GM21529 (cell line): ENCODE measurements around the gene CYP26C1.
"Not testable (repeated sequence)": the region's sequence is repeated elsewhere in the genome, so short reads cannot be mapped to it uniquely, and the experiment has no call there.

Experiments used
- ATAC-seq: cut with Tn5 transposase; IDR thresholded peaks from one replicate; pipeline ENCODE4 v1.9.1; 2021; ENCODE audit not compliant: unreplicated experiment

Gene CYP26C1

DNA sequence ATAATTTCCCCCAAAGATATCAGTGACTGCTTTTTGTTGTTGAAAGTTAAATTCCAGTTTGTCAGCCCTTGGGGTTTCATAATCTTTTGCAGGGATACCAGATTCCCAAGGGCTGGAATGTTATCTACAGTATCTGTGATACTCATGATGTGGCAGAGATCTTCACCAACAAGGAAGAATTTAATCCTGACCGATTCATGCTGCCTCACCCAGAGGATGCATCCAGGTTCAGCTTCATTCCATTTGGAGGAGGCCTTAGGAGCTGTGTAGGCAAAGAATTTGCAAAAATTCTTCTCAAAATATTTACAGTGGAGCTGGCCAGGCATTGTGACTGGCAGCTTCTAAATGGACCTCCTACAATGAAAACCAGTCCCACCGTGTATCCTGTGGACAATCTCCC is 16.3 kb downstream of the CYP26C1 start:
- no peak for ATAC-seq

DNA sequence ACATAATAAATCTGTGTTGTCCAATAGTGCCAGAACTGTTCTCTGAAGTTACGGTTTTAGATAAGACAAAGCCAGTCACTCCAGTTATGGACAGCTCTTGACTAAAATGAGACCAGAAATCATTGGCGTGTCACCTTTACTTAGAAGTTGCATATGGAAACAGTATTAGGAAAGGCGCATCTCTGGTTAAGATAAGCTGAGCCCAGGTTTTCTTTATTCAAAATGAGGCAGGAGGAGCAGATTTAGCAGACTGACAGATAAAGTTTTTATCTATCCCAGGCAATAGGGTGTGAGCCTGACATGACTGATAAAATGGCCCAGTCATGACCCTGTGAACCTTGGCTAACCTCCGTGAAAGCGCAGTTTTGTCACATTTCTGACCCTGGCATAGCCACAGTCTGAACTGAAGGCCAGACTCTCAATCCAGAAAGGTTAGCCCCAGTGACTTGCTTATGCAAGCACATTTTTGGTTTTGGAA is 17.3 kb downstream of the CYP26C1 start:
- ATAC-seq = no peak

DNA sequence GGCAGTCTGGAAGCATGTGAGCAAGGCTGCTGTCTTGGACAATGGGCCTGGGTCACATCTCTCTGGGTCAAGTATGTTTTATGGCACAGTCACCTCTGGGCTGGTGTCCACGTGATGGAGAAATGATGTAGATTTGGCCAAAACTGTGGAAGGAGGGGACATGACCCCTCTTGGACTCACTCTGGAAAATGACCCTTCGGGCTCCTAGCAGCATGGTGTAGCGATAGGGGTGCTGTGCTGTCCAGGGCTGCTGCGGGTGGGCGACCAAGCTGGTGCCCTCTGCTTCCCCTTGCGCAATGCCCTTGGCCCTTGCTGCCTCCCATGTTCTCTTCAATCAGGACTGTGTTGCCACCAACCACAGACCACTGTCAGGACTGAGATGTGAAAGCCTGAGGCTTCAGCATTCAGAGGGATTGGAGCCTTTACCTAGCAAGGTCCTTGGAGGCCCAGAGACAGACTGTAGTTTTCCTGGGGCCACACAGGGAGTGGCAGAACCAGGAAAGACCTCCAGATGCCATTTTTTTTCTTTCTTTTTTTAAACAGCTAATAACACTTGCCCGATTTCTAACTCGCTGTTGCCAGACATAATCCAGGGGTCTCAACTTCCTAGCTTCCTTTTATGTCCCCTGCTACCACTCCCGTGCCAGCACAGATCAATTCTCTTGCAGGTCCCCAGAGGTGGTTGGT is 19.2 kb downstream of the CYP26C1 start:
- no peak for ATAC-seq

DNA sequence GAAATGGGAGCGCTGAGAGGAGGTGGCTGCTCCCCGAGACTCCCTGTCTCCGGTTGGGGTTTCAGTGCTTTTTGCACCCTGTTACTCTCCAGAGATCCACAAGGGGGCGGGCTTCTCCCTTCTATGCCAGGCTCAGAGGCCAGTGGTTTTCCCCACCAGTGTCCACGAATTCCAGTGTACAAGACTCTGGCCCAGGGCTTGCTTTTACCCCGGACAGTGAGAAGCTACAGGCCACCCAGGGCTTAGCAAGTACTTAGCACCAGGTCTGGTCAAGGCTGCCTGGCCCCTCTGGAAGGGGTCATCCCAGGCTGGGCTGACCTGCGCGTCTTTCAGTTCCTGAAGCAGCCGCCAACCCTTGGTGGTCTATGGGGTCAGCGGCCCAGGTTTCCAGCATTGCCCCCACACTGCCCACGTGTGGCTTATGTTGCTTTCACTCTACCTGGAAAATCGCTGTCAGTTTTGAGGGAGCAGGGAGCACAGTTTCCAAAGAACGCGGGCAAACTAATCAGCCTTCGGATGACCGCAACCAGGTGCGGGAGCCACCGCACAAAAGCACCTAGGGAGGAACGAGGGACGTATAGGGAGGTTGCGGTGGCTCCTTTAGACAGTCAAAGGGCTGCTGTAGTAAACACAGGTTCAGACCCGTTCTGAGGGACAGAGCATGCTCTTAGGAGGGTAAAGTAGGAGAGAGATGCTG is 19.9 kb downstream of the CYP26C1 start:
- ATAC-seq = no peak

DNA sequence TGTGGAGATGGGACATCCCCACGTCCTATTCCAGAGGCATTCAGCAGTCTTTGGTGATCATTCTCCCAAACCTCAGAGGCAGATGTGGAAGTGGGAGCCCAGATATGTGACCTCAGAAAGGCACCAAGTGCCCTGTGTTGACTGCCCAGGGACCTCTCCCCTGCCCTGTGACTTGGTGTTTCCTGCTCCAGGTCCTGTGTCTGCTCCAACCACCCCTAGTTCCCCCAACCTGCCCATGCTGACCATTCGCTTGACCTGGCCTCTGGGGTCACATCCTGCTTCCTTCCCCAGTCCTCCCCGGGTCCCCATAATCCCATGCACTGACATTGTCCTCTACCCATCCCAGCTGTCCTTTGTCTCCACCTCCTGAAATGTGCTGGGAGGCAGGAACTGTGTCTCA is 20.7 kb downstream of the CYP26C1 start:
- no peak for ATAC-seq

DNA sequence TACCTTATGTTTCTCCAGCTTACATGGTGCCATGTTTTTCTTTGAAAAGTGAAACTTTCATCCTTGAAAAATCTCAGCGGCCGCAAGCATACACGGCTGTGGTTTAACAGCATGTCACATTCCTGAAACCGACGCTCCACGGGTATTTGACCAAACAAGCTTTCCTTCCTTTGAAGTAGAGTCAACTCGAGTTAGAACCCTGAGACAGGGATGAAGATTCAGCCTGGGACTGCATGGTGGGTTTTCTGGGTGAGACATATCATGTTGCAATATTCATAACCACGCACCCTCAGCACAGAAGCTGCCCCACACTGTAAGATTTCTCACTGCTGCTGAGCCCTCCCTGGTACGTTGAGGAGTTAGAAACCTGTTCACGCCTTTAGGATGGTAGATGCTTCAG is 21.2 kb downstream of the CYP26C1 start:
- no peak for ATAC-seq

DNA sequence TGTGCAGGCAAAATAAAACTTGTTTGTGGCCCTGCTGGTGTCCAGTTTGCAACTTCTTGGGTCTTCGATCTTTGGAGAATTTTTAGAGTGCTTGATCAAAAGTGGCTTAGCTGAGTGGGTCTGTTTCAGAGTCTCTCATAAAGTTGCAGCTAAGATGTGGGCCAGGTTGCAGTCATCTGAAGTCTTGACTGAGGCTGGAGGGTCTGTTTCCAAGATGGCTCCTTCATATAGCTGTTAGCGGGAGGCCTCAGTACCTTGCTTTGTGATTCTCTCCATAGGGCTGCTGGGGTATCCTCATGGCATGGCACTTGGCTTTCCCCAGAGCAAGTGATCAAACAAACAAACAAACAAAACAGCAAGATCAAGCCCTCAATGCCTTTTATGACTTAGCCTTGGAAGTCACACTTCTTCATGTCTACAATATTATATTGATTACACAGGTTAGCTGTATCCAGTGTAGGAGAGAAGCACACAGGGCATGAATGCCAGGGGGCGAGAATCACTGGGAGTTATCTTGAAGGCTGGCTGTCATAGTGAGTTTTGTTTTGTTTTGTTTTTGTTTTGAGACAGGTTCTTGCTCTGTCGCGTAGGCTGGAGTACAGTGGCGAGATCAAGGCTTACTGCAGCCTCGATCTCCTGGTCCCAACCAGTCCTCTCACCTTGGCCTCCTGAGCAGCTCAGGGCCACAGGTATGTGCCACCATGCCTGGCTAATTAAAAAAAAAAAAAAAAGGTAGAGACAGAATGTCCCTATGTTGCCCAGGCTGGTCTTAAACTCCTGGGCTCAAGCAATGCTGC is 23.3 kb downstream of the CYP26C1 start:
- no peak for ATAC-seq

DNA sequence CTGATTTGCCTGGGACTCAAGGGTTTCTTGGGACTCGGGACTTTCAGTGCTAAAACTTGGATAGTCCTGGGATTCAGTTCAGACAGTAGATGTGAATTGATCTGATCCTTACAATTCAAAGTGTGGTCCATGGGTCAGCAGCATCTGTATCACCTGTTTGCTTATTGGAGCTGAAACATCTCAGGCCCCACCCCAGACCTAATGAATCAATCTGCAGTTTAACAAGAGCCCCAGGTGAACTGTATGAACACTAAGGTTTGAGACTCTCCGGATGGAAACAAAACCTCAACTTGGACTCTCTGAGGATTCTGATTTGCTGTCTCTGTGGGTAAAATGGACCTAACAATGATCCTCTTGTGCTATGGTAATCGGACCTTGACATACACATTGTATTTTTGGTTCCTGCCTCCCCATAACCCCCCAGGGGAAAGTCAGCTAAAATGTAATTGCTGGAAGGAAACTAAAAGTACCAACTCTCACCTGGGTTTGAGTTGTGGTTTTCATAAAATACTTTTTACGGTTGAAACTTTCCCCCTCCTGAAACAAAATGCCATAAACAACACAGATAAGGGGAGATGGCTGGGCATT is 24.8 kb downstream of the CYP26C1 start:
- no peak for ATAC-seq

DNA sequence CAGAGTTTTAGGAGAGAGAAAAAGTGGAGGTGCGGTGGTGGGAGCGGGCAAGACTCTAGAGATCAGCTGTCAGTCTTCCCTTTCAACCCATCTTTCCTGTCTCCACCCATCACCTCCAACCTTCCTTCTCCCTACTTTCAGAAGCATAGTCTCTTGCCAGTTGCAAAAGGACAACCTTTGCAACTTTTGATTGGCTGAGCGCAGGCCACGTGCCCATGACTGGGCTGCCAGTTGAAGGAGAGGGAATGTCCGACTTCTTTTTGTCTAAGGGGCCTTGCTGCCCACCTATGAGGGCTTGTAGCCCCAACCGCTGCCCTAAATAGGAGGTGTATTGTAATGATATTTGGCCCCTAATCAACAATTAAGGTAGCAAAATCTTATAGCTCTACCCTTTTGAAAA is 25.7 kb downstream of the CYP26C1 start:
- no peak for ATAC-seq

DNA sequence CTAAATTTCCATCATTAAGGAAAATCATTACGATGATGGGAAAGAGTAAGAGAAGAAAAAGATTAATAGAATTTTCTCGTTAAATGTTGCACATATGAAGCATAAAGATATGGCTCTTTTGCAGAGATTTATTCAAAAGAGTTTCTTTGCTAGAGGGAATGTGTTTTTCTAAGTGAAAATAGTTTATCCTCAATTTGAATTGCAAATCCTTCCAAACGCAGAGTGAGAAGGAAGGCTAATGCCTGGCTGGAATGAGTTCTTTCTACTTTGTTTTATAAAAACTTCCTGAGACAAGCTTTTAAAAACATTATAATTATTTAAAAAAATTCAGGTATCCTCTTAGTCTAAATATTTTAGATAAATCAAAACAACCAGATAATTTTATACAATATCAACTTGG is 27.2 kb downstream of the CYP26C1 start:
- no peak for ATAC-seq

DNA sequence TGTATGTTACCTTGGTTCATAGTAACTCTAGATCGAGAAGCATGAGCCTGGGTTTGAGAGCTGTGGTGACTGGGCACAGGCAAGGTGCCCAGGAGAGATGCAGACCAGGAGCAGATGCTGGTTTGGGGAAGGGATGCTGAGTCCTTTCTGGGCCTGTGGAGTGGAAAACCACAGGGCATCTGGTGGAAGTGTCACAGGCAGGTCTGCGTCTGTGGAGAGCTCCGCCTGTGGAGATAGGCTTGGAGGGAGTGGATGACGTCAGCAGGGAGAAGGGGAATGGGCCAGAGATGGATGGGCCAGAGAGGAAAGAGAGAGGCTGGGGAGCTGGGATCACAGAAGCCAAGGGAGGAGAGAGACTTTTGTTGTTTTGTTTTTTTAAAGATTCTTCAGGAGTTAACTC is 27.9 kb downstream of the CYP26C1 start:
- ATAC-seq = no peak

DNA sequence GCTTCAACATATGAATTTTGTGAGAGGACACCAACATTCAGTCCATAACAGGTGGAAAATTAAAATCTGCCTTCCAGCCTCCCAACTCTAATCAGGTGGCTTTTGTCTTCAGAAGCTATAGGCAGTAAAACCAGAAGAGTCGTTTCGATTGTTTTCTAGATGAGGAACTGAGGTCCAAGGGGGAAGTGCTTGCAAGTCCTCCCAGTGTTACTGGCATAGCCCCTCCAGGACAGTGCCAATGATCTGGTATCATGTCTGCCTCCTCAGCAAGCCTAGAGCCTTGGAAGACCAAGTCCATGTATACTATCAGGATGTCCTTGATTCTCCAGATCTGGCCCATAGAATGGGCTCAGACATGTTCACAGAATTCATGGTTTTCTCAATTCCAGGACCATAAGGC is 30.0 kb downstream of the CYP26C1 start:
- no peak for ATAC-seq

DNA sequence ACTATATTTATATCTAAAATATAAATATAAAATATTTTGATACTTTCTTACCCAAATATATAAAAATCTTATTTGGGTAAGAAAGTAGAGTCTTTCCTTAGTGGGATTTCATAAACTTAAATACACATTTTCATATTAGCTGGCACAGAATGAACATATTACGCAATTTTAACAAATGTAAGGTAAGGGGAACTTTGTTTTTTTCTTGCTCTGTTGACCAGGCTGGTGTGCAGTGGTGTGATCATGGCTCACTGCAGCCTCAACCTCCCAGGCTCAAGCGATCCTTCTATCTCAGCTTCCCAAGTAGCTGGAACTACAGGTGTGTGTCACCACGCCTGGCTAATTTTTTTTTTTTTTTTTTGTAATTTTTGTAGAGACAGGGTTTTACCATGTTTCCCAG is 31.4 kb downstream of the CYP26C1 start:
- no peak for ATAC-seq

DNA sequence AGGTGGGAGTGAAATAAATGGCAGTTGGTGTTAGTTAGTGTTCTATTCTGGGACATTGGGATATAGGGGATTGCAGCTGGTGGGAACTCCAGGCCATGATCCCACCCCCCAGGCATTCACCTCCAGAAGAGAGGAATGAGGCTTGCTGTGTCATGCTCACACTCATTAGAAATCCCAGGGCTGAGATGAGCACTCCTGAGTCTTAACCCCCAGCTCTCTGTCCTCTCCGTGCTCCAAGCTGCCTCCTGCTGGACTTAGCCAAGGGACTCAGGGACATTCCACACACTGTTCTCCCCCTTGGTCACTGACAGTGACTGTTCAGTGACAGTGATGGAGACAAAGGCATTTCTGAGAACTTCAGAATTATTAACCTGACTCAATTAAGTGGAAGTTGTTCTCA is 34.6 kb downstream of the CYP26C1 start:
- ATAC-seq = no peak

DNA sequence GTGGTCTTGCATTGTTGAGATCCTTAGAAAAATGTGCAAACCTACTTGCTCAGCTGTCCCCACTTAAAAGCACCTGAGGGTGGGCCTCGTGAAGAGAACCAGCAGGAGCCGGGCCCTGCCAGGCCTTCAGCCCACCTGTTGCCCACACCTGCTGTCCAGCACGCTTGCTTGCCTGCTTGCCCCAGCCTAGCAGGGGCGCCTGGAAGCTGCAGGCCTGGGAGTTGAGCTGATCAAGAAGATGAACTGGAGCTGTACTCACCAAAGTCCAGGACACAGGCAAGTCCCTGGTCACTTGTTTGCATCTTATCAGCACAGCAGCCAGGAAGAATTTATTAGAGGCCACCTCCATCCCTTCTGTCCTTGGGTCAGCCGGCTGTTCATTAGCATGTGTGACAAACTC is 36.3 kb downstream of the CYP26C1 start:
- no peak for ATAC-seq

DNA sequence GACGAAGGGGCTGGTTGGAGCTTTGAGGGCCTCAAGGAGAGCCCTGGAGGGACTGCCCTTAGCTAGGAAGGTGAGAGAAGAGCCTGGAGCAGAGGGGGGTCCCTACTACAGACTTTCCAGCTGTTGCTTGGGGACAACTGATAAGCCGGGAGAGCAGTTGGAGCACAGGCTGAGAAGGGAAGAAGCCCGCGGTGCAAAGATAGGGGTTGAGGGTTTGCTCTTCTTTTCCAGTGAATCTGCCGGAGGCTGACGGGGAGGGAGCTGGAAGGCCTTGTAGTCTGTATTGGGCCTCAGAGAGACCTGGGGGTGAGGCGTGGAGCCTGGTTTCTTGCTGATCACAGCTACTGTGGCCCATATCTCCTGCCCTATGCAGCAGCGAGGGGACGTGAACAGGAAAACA is 36.8 kb downstream of the CYP26C1 start:
- ATAC-seq = no peak

DNA sequence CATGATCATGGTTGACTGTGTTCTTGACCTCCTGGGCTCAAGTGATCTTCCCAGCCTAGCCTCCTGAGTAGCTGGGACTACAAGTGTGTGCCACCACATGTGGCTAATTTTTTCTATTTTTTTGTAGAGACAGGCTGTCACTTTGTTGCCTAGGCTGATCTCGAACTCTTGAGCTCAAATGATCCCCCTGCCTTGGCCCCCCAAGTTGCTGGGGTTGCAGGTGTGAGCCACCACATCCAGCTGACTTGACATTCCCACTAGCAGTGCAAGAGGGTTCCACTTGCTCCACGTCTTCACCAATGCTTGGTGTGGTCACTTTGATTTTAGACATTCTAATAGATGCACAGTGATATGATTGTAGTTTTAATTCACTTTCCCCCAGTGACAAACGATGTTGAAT is 38.2 kb downstream of the CYP26C1 start:
- ATAC-seq = no peak

DNA sequence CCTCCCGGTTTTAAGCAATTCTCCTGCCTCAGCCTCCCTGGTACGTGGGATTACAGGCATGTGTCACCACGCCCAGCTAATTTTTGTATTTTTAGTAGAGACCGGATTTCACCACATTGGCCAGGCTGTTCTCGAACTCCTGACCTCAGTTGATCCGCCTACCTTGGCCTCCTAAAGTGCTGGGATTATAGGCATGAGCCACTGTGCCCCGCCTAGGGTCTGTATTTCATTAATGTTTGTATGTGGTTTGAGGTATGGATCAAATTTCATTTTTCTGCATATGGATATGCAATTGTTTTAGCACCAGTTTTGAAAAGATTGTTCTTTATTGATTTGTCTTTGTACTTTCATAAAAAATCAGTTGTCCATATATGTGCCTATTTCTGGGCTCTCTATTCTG is 39.1 kb downstream of the CYP26C1 start:
- no peak for ATAC-seq

DNA sequence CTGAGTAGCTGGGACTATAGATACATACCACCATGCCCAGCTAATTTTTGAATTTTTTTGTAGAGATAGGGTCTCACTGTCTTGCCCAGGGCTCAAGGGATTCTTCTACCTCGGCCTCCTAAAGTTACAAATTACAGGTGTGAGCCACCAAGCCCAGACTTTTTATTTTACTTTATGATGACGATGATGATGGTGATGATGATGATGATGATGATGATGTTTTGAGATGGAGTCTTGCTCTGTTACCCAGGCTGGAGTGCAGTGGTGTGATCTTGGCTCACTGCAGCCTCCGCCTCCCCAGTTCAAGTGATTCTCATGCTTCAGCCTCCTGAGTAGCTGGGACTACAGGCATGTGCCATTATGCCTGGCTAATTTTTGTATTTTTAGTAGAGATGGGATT is 40.5 kb downstream of the CYP26C1 start:
- not testable (repeated sequence) for ATAC-seq

DNA sequence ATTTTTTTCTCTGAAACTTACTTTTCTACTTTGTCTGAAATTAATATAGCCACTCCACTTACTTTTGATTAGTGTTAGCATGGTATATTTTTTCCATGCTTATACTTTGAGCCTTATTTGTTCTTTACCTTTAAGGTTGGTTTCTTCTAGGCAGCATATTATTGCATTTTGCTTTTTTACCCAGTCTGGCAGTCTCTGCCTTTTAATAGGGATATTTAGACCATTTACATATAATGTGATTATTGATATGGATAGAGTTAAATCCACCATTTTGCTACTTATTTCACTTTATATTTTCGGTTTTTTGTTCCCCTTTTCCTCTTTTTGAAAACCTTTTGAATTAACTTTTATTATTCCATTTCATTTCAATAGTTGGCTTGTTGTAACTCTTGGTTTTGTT is 43.4 kb downstream of the CYP26C1 start:
- no peak for ATAC-seq

DNA sequence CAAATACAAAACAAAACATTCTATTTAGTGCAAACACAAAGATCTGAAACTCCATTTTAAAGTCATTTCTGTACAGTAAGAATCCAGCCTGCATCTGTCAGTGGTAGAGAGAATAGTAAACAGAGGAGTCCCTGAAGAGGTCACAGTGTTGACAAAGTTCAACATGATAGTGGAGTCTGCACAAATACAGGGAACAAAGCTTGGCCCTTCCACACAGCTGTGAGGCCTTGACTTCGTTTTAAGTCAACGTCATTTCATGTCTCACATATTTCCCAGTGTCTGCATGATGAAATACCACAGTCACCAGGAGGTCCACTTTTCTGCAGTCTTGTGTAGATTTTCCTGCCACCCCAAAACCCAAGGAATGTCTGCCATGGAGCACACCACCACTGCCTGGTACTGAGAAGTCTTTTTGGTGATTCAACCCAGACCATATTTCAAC is 46.1 kb downstream of the CYP26C1 start:
- ATAC-seq = no peak
